Cardiac muscle cell (in vitro differentiated cells and primary cell): ENCODE measurements around the gene PITPNB. TPM values are rescaled to one million over a fixed set of nuclear protein-coding genes. Genes with fewer than 3 reads are reported as not detected.

Experiments used
- DNase-seq, 2 donors: peaks; one replicate each; pipeline versions ENCODE4 v3.0.0 to v3.0.0-alpha.2; 2010 to 2017; ENCODE audit warnings: low read depth in 1 of 2, low spot score in 1 of 2
- H3K27ac ChIP-seq: fragments of 200-600 bp; sonication (generic); 2 replicates; pipeline ENCODE4 v1.5.1; 2016
- H3K27me3 ChIP-seq: fragments of 200-600 bp; sonication (generic); 2 replicates; pipeline ENCODE4 v1.6.0; 2016; ENCODE audit warnings: control low read depth
- H3K36me3 ChIP-seq: fragments of 200-600 bp; sonication (generic); 2 replicates; pipeline ENCODE4 v1.5.1; 2016; ENCODE audit warnings: control low read depth
- H3K4me1 ChIP-seq: fragments of 200-600 bp; sonication (generic); 2 replicates; pipeline ENCODE4 v1.8.1; 2017; ENCODE audit warnings: low read depth, mild to moderate bottlenecking, mixed run types
- H3K4me3 ChIP-seq: fragments of 200-600 bp; sonication (generic); 2 replicates; pipeline ENCODE4 v1.5.1; 2016; ENCODE audit warnings: mild to moderate bottlenecking
- H3K9me3 ChIP-seq: fragments of 200-600 bp; sonication (generic); 2 replicates; pipeline ENCODE4 v1.5.1; 2017; ENCODE audit warnings: low read depth, mild to moderate bottlenecking, control low read depth
- polyA plus RNA-seq: library from polyadenylated mRNA; unstranded; fragments of >200 nt; fragmentation: Nextera tagmentation; extraction: Ambion mirVana; gene quantifications from 2 replicates; pipeline ENCODE4 v1.2.1, GENCODE V29; 2016
- total RNA-seq: library from RNA; depleted of rRNA; stranded (reverse); fragments of >200 nt; gene quantifications from 2 replicates; pipeline ENCODE4 v1.2.3, GENCODE V29; 2016
- TF ChIP-seq, protein P1 (sequence below): IDR thresholded peaks from 2 replicates; pipeline ENCODE4 v1.5.1; 2012; ENCODE audit warnings: low read depth, mild to moderate bottlenecking, low read length

PITPNB gene
- total and polyA plus RNA-seq, 2 experiments from 2014 or later: 73.2 to 131 TPM

DNA sequence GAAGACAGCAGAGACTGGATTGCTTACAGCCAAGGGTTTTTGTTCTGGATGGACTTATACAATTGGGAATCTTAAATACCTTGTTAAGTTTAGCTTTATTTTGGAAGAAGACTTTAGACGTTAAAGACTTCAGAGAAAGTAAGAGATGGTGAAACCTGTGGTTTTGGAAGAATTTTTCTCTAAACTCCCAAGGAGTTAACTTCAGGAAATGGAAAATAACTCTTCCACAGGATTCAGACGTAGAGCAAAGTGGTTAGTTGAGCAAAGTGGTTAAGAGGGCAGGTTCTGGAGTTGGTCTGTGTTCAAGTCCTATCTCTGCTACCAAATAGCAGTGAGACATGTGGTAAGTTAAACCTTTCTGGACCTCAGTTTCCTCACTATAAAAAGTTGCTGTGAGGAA, 12.8 kb downstream of the PITPNB start:
- peaks cover 42% of the 10 kb centered on the region for H3K36me3 ChIP-seq
- peak in 1 of 2 donors; percentile 59 for DNase-seq
- no peaks in the 10 kb centered on the region for H3K9me3 ChIP-seq
- H3K27ac ChIP-seq: peak overlapping the region; percentile 74
- no peak overlapping the region for H3K4me3 ChIP-seq
- H3K27me3 ChIP-seq: no peaks in the 10 kb centered on the region
- TF ChIP-seq, protein P1, sequence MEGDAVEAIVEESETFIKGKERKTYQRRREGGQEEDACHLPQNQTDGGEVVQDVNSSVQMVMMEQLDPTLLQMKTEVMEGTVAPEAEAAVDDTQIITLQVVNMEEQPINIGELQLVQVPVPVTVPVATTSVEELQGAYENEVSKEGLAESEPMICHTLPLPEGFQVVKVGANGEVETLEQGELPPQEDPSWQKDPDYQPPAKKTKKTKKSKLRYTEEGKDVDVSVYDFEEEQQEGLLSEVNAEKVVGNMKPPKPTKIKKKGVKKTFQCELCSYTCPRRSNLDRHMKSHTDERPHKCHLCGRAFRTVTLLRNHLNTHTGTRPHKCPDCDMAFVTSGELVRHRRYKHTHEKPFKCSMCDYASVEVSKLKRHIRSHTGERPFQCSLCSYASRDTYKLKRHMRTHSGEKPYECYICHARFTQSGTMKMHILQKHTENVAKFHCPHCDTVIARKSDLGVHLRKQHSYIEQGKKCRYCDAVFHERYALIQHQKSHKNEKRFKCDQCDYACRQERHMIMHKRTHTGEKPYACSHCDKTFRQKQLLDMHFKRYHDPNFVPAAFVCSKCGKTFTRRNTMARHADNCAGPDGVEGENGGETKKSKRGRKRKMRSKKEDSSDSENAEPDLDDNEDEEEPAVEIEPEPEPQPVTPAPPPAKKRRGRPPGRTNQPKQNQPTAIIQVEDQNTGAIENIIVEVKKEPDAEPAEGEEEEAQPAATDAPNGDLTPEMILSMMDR: no peak
- peaks cover 29% of the 10 kb centered on the region for H3K4me1 ChIP-seq

DNA sequence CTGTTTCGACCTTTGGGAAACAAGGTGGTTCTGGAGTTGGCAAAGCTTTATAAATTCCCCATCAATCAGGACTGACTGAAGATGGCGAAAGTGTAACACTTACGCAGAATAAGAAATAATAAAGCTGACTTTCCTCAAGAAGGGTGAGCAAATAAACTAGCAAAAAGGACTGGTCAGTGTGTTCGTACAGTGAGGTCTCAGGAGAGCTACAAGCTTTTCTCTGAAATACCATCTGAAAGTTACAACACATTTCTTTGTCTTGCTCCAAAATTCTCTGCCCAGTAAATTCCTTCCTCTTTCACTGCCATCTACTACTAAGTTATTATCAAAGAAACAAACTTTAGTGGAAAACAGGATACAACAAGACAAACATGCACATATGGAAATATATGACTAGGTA, 13.4 kb downstream of the PITPNB start:
- Histone ChIP-seq H3K4me3 (no peak overlapping the region), H3K27me3 (no peaks in the 10 kb centered on the region), H3K36me3 (peaks cover 39% of the 10 kb centered on the region), H3K27ac (peak overlapping the region; percentile 74), H3K4me1 (peaks cover 24% of the 10 kb centered on the region), H3K9me3 (no peaks in the 10 kb centered on the region)
- TF ChIP-seq, protein P1: no peak
- DNase-seq: peak in 1 of 2 donors; percentile 66

DNA sequence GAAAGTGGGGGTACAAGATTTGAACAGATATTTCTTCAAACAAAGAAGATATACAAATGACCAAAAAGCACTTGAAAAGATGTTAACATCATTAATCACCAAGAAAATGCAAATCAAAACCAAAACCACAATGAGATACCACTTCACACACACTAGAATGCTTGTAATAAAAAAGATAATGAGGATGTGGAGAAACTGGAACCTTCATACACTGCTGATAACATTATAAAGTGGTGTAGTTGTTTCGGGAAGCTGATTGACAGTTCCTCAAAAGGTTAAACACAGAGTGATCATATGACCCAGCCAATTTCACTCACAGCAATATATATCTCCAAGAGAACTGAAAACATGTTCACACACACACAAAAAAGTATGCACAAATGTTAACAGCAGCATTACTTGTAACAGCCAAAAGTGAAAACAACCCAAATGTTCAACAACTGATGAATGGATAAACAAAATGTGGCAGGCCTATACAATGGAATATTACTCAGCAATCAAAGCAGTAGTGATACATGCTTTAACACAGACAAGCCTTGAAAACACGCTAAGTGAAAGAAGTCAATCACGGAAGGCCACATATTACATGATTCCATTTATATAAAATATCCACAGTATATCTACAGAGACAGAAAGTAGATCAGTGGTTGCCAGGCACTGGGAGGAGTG, 15.1 kb downstream of the PITPNB start:
- Histone ChIP-seq H3K27ac (peak overlapping the region; percentile 61), H3K4me3 (no peak overlapping the region), H3K9me3 (no peaks in the 10 kb centered on the region), H3K4me1 (peaks cover 24% of the 10 kb centered on the region), H3K36me3 (peaks cover 37% of the 10 kb centered on the region), H3K27me3 (no peaks in the 10 kb centered on the region)
- DNase-seq: peak in 1 of 2 donors; percentile 32
- TF ChIP-seq, protein P1: no peak

DNA sequence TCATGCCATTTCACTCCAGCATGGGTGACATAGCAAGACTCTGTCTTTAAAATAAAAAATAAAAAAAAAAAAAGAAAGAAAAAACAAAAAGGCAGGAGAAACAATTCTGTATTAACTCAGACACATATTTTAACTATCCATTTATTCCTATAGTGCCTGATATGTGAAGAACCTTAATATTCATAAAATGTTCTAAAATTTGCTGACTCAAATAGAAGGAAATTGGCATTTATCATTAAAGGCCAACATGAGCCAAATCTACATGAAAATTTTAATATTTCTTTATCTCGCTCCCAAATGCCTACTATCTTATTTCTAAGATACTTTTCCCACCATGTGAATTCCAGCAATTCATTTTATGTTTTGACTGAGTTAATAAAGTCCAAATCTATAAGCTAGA, 18.9 kb downstream of the PITPNB start:
- Histone ChIP-seq H3K36me3 (peaks cover 46% of the 10 kb centered on the region), H3K27ac (peak overlapping the region; percentile 67), H3K27me3 (no peaks in the 10 kb centered on the region), H3K4me3 (no peak overlapping the region), H3K9me3 (no peaks in the 10 kb centered on the region), H3K4me1 (peaks cover 3% of the 10 kb centered on the region)
- TF ChIP-seq, protein P1: no peak
- DNase-seq: no peak

DNA sequence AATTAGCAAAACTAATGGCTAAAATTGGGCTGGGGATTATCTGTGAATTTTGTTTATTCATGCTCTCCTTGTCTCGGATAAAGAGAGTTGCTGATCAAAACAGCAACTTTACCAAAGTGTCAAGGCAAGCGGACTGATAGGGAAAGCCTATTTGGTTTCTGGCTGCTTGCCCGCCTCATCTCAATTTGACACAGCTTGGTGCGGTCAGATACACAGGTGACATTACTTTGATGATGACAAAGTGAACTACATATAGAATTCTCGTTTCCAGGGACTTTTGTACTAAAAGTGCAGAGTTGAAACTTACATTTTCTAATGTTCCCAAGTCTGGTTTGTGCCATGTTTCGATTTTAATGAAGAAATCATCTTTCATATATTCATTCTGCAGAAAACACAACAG, 22.8 kb downstream of the PITPNB start:
- H3K27me3 ChIP-seq: no peaks in the 10 kb centered on the region
- H3K36me3 ChIP-seq: peaks cover 60% of the 10 kb centered on the region
- no peak for DNase-seq
- no peaks in the 10 kb centered on the region for H3K9me3 ChIP-seq
- H3K4me1 ChIP-seq: peaks cover 27% of the 10 kb centered on the region
- peak overlapping the region; percentile 4 for H3K27ac ChIP-seq
- TF ChIP-seq, protein P1: no peak
- H3K4me3 ChIP-seq: no peak overlapping the region
